DND-41 (cell line): ENCODE measurements around the gene NDNF.

Experiments
- EZH2 ChIP-seq: IDR thresholded peaks from 3 replicates; pipeline ENCODE4 v1.6.1; 2012; ENCODE audit warnings: borderline replicate concordance, low read depth, mild to moderate bottlenecking, moderate library complexity, low read length, inconsistent platforms; ENCODE audit not compliant: severe bottlenecking
- TF ChIP-seq, protein P1 (sequence below): IDR thresholded peaks from 2 replicates; pipeline ENCODE4 v1.5.1; 2012; ENCODE audit warnings: borderline replicate concordance, low read length, moderate library complexity, mild to moderate bottlenecking; ENCODE audit not compliant: poor library complexity, severe bottlenecking; ENCODE audit errors: extremely low read depth

DNA sequence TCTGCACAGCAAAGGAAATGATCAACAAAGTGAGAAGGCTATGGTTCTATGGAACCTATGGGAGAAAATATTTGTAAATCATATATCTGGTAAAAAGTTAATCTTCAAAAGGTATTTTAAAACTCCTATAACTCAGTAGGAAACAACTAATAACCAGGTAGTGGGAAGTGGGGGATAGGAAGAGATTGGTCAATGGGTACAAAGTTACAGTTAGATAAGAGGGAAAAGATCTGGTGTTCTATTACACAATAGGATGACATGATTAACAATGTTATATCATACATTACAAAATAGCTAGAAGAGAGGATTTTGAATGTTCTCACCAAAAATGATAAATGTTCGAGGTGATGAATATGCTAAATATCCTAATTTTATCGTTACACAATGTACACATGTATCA, 46.3 kb downstream of the NDNF start:
- TF ChIP-seq, protein P1, sequence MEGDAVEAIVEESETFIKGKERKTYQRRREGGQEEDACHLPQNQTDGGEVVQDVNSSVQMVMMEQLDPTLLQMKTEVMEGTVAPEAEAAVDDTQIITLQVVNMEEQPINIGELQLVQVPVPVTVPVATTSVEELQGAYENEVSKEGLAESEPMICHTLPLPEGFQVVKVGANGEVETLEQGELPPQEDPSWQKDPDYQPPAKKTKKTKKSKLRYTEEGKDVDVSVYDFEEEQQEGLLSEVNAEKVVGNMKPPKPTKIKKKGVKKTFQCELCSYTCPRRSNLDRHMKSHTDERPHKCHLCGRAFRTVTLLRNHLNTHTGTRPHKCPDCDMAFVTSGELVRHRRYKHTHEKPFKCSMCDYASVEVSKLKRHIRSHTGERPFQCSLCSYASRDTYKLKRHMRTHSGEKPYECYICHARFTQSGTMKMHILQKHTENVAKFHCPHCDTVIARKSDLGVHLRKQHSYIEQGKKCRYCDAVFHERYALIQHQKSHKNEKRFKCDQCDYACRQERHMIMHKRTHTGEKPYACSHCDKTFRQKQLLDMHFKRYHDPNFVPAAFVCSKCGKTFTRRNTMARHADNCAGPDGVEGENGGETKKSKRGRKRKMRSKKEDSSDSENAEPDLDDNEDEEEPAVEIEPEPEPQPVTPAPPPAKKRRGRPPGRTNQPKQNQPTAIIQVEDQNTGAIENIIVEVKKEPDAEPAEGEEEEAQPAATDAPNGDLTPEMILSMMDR = no peak
- no peak for TF ChIP-seq EZH2
